ENCODE measurements around the gene PUM2. TPM values are rescaled to one million over a fixed set of nuclear protein-coding genes. Genes with fewer than 3 reads are reported as not detected.

The PUM2 gene
- total and polyA plus RNA-seq, 7 donors: 13.0 to 61.7 (median 43.9) TPM

- TF ChIP-seq CTCF (IDR thresholded peaks at IDR 0.05): no peak
- Histone ChIP-seq H3K27me3 (ENCODE audit: insufficient read depth in 3 of 3, low read length in 2 of 3) (no peaks in the 10 kb centered on the region), H3K9me3 (no peaks in the 10 kb centered on the region), H3K36me3 (ENCODE audit: insufficient read depth in 1 of 2, low read depth in 1 of 2) (no peaks in the 10 kb centered on the region), H3K27ac (no peak overlapping the region), H3K4me3 (no peak overlapping the region), H3K4me1 (no peaks in the 10 kb centered on the region)
- intact Hi-C loops (cut with DNase I): no loop called here
- 89 to 94% (median 90%) methylated on average over 20 to 21 of the region's 21 CpGs for WGBS, 3 donors
- no peak for DNase-seq
- no peak for ATAC-seq
These were observed 141.1 kb downstream of the PUM2 start for GRCh38 chr2:20209373-20210109.

GRCh38 chr2:20208476-20208859, 142.2 kb downstream of the PUM2 start:
- Histone ChIP-seq H3K4me3 (no peak overlapping the region), H3K27ac (no peak overlapping the region), H3K9me3 (no peaks in the 10 kb centered on the region), H3K27me3 (ENCODE audit: insufficient read depth in 3 of 3, low read length in 2 of 3) (no peaks in the 10 kb centered on the region), H3K4me1 (no peaks in the 10 kb centered on the region), H3K36me3 (ENCODE audit: insufficient read depth in 1 of 2, low read depth in 1 of 2) (no peaks in the 10 kb centered on the region)
- WGBS, 3 donors: 41 to 57% (median 42%) methylated on average over 5 of the region's 5 CpGs
- no peak for DNase-seq
- no peak for TF ChIP-seq CTCF (IDR thresholded peaks at IDR 0.05)
- ATAC-seq: no peak
- intact Hi-C loops (cut with DNase I): no loop called here

- DNase-seq (no peak), ATAC-seq (no peak)
- Histone ChIP-seq H3K27ac (no peak overlapping the region), H3K4me3 (no peak overlapping the region), H3K36me3 (ENCODE audit: insufficient read depth in 1 of 2, low read depth in 1 of 2) (no peaks in the 10 kb centered on the region), H3K4me1 (no peaks in the 10 kb centered on the region), H3K27me3 (ENCODE audit: insufficient read depth in 3 of 3, low read length in 2 of 3) (no peaks in the 10 kb centered on the region), H3K9me3 (no peaks in the 10 kb centered on the region)
- WGBS, 3 donors: 83 to 94% (median 86%) methylated on average over 5 of the region's 5 CpGs
- intact Hi-C loops (cut with DNase I): no loop called here
- no peak for TF ChIP-seq CTCF (IDR thresholded peaks at IDR 0.05)
These were observed 143.6 kb downstream of the PUM2 start for GRCh38 chr2:20207051-20207450.

- Histone ChIP-seq H3K36me3 (ENCODE audit: insufficient read depth in 1 of 2, low read depth in 1 of 2) (no peaks in the 10 kb centered on the region), H3K27me3 (ENCODE audit: insufficient read depth in 3 of 3, low read length in 2 of 3) (no peaks in the 10 kb centered on the region), H3K4me3 (no peak overlapping the region), H3K27ac (no peak overlapping the region), H3K4me1 (no peaks in the 10 kb centered on the region), H3K9me3 (no peaks in the 10 kb centered on the region)
- intact Hi-C loops (cut with DNase I): no loop called here
- no peak for DNase-seq
- TF ChIP-seq CTCF (IDR thresholded peaks at IDR 0.05): no peak
- WGBS, 3 donors: 88 to 93% (median 91%) methylated on average over 10 of the region's 10 CpGs
- ATAC-seq: no peak
These were observed 144.6 kb downstream of the PUM2 start for GRCh38 chr2:20205915-20206524.

Data from psoas muscle (tissue), 8 donors.